HG02610 (cell line): ENCODE data around the gene PATJ.
"Not testable (repeated sequence)": the region's sequence is repeated elsewhere in the genome, so short reads cannot be mapped to it uniquely, and the experiment has no call there.

Experiments
- ATAC-seq: cut with Tn5 transposase; IDR thresholded peaks from one replicate; pipeline ENCODE4 v1.9.1; 2021; ENCODE audit warnings: mild to moderate bottlenecking, moderate library complexity; ENCODE audit not compliant: unreplicated experiment

Gene PATJ, protein sequence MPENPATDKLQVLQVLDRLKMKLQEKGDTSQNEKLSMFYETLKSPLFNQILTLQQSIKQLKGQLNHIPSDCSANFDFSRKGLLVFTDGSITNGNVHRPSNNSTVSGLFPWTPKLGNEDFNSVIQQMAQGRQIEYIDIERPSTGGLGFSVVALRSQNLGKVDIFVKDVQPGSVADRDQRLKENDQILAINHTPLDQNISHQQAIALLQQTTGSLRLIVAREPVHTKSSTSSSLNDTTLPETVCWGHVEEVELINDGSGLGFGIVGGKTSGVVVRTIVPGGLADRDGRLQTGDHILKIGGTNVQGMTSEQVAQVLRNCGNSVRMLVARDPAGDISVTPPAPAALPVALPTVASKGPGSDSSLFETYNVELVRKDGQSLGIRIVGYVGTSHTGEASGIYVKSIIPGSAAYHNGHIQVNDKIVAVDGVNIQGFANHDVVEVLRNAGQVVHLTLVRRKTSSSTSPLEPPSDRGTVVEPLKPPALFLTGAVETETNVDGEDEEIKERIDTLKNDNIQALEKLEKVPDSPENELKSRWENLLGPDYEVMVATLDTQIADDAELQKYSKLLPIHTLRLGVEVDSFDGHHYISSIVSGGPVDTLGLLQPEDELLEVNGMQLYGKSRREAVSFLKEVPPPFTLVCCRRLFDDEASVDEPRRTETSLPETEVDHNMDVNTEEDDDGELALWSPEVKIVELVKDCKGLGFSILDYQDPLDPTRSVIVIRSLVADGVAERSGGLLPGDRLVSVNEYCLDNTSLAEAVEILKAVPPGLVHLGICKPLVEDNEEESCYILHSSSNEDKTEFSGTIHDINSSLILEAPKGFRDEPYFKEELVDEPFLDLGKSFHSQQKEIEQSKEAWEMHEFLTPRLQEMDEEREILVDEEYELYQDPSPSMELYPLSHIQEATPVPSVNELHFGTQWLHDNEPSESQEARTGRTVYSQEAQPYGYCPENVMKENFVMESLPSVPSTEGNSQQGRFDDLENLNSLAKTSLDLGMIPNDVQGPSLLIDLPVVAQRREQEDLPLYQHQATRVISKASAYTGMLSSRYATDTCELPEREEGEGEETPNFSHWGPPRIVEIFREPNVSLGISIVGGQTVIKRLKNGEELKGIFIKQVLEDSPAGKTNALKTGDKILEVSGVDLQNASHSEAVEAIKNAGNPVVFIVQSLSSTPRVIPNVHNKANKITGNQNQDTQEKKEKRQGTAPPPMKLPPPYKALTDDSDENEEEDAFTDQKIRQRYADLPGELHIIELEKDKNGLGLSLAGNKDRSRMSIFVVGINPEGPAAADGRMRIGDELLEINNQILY (N-terminal part only)

GRCh38 chr1:61741711-61742619, at the start of gene PATJ:
Gene PATJ (plus strand): TSS chr1:61742480. CDS start chr1:61762893, 20,413 bp downstream.
- peak; percentile 67 for ATAC-seq

GRCh38 chr1:61699911-61700851, 42.1 kb upstream of the PATJ start:
- no peak for ATAC-seq

- no peak for ATAC-seq
Measured at GRCh38 chr1:61708953-61709907, 33.0 kb upstream of the PATJ start.

DNA sequence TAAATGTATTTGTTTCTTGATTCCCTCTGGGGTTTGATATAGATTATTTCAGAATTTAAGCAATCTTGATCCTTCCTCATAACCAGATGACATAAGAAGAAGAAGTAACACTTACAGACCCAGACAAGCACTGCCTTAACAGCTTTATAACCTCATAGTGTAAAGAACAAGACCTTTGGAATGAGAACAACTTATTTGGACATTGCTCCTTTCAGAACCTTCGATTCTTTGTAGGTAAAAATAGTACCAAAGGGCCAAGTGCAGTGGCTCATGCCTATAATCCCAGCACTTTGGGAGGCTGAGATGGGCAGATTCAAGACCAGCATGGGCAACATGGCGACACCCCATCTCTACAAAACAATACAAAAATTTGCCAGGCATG, 32.4 kb upstream of the PATJ start:
- ATAC-seq: no peak

DNA sequence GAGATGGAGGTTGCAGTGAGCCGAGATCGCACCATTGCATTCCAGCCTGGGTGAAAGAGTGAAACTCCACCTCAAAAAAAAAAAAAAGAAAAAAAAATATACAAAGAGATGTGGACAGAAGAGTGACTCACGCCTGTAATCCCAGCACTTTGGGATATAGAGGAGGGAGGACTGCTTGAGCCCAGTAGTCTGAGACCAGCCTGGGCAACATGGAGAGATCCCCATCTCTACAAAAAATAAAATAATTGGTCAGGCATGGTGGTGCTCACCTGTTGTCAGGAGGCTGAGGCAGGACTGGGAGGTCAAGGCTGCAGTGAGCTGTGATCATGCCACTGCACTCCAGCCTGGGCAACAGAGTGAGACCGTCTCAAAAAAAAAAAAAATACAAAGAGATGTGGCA, 31.0 kb upstream of the PATJ start:
- not testable (repeated sequence) for ATAC-seq

GRCh38 chr1:61711969-61712368, 30.3 kb upstream of the PATJ start:
- ATAC-seq: peak; percentile 56

- ATAC-seq: not testable (repeated sequence)
Measured at GRCh38 chr1:61718996-61719663, 23.1 kb upstream of the PATJ start.

- ATAC-seq: no peak
Measured at GRCh38 chr1:61724506-61724812, 17.8 kb upstream of the PATJ start.

GRCh38 chr1:61724813-61725694, 17.2 kb upstream of the PATJ start, which contains the start of gene TM2D1:
Gene TM2D1 (minus strand): TSS chr1:61725141. CDS start chr1:61725120, 21 bp downstream.
- ATAC-seq: peak; percentile 99

DNA sequence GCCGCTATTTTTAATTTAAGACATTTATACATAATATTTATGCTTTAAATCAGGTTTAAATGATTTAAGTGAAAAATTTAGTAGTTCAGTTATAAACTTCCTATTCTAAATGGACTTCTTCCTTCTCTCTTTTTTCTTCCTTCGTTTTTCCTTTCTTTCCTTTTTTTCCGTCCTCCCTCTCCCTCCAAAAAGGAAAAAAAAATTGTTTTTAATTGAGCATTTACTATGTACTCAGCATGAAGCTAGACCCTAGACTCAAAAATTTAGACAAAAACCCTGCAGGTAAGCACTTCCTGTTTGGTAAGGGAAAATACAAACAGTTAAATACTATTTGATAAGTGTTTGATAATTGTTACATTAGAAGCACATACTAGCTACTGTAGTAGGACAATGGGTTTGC, 14.7 kb upstream of the PATJ start:
- no peak for ATAC-seq

DNA sequence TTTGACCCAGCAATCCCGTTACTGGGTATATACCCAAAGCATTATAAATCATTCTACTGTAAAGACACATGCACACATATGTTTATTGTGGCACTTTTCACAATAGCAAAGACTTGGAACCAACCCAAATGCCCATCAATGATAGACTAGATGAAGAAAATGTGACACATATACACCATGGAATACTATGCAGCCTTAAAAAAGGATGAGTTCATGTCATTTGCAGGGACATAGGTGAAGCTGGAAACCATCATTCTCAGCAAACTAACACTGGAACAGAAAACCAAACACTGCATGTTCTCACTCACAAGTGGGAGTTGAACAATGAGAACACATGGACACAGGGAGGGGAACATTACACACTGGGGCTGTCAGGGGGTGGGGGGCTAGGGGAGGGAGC, 11.6 kb upstream of the PATJ start:
- ATAC-seq: not testable (repeated sequence)

- ATAC-seq: no peak
Measured at GRCh38 chr1:61732726-61733125, 9.6 kb upstream of the PATJ start.

DNA sequence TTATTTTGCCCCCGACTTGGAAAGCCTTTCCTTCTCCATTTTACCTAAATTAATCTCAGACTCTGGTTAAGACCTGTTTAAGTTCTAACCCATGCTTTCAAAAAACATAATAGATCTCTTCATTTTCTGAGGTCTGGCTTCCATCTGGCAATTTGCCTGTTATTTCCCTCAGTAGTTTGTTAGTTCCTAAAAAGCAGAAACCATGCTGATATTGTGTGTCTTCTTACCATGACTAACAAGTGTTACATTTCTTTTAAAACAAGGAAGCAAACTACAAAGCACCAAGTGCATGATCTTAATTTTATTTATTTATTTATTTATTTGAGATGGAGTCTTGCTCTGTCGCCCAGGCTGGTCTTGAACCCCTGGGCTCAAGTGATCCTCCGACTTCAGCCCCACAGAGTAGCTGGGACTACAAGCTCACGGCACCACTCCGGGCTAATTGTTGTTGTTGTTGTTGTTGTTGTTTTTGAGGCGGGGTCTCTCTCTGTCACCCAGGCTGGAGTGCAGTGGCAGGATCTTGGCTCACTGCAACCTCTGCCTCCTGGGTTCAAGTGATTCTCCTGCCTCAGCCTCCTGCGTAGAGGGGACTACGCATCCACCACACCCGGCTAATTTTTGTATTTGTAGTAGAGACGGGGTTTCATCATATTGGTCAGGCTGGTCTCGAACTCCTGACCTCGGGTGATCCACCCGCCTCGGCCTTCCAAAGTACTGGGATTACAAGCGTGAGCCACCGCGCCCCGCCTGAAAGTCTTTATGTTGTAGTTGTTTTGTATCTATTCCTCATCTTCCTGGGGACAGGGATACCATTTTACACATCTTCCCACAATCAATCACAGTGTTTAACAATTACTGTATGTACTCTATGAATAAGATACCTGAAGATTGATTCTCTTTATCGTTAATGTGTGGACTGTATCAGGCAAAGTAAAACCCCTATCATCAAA, 1.3 kb upstream of the PATJ start:
- no peak for ATAC-seq

DNA sequence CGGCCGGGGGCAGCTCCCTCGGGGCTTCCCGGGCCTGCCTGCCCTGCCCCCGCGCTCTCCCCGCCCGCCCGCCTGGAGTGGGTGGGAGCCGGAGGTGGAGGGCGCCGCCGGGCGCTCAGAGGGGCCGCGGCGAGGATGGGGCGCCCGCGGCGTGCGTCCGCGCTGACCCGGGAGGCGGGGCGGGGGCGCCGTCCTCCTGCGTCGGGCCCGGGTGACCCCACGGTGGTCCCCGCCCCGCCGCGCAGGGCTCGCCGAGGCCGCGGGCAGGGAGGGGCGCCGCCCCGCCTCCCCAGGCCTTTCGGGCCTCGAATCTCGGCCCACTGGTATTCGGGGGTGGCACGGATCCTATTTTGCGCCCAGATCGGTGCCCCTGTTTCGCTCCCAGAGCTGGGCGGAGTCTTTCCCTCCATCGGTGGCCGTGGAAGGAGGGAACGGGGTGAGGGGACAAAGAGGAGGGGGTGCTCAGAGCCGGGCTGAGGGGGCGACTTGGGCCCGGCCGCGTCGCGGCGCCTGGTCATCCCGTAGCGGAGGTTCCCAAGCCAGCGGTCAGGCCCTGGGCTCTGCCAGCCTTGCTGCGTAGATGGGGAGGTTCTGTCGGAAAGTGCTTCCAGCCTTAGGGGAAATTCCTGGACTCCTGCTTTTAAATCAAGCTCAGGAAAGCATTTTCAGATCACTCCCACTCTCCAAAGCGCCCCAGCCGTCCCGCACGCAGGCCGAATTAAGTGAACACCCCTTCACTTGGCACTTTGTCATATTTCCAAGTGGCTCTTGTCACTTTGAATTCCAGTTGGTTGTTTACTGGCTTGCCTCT, 545 bp downstream of the PATJ start:
- ATAC-seq: peak; percentile 28

DNA sequence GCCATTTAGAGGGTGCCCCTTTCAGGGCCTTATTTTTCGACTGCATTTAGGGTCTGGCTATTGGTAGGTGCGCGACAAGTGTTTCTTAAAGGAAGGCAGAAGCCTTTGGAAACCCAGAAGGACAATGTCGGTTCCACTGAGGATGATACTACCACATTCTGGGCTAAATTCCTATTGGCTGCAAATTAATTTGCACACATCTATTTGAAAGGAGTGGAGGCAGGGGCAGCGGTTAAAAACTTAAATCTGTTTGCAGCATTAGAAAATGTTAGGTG, 1.1 kb downstream of the PATJ start:
- ATAC-seq: no peak
